ENCODE data around the gene GABRR1.
"Not testable (repeated sequence)": the region's sequence is repeated elsewhere in the genome, so short reads cannot be mapped to it uniquely, and the experiment has no call there.

GABRR1 gene

GRCh38 chr6:89242574-89243330 is 25.6 kb upstream of the GABRR1 start:
- DNase-seq (ENCODE audit: low read depth, low spot score) = no peak
- Histone ChIP-seq H3K27me3 (ENCODE audit: insufficient read depth, insufficient read length) (no peaks in the 10 kb centered on the region), H3K4me1 (ENCODE audit: insufficient read depth, insufficient read length) (no peaks in the 10 kb centered on the region), H3K36me3 (ENCODE audit: insufficient read depth, insufficient read length, low read length) (no peaks in the 10 kb centered on the region), H3K9ac (ENCODE audit: insufficient read length, low read depth) (no peak overlapping the region), H3K9me3 (ENCODE audit: insufficient read depth, low read length) (peaks cover 9% of the 10 kb centered on the region; the same call in 1 of the 2 replicates), H3K4me3 (ENCODE audit: insufficient read length, low read depth) (no peak overlapping the region)
- TF ChIP-seq SUZ12 (IDR thresholded peaks at IDR 0.05; ENCODE audit: extremely low read depth, insufficient read depth, insufficient read length) (no peak), YY1 (IDR thresholded peaks at IDR 0.05; ENCODE audit: insufficient read depth, insufficient read length) (no peak), ZNF274 (IDR thresholded peaks at IDR 0.05; ENCODE audit: low read depth, low read length) (no peak)

- no peaks in the 10 kb centered on the region for H3K27me3 ChIP-seq (ENCODE audit: insufficient read depth, insufficient read length)
- H3K9me3 ChIP-seq (ENCODE audit: insufficient read depth, low read length) = peaks cover 30% of the 10 kb centered on the region; the same call in 1 of the 2 replicates
- no peak overlapping the region for H3K9ac ChIP-seq (ENCODE audit: insufficient read length, low read depth)
- H3K4me1 ChIP-seq (ENCODE audit: insufficient read depth, insufficient read length) = no peaks in the 10 kb centered on the region
- H3K36me3 ChIP-seq (ENCODE audit: insufficient read depth, insufficient read length, low read length) = no peaks in the 10 kb centered on the region
- no peak overlapping the region for H3K4me3 ChIP-seq (ENCODE audit: insufficient read length, low read depth)
- no peak for TF ChIP-seq YY1 (IDR thresholded peaks at IDR 0.05; ENCODE audit: insufficient read depth, insufficient read length)
- no peak for TF ChIP-seq SUZ12 (IDR thresholded peaks at IDR 0.05; ENCODE audit: extremely low read depth, insufficient read depth, insufficient read length)
- no peak for TF ChIP-seq ZNF274 (IDR thresholded peaks at IDR 0.05; ENCODE audit: low read depth, low read length)
- no peak for DNase-seq (ENCODE audit: low read depth, low spot score)
These were observed 22.2 kb upstream of the GABRR1 start for GRCh38 chr6:89239338-89239737.

GRCh38 chr6:89237158-89237557 is 20.0 kb upstream of the GABRR1 start:
- Histone ChIP-seq H3K4me3 (ENCODE audit: insufficient read length, low read depth) (no peak overlapping the region), H3K36me3 (ENCODE audit: insufficient read depth, insufficient read length, low read length) (no peaks in the 10 kb centered on the region), H3K4me1 (ENCODE audit: insufficient read depth, insufficient read length) (no peaks in the 10 kb centered on the region), H3K9me3 (ENCODE audit: insufficient read depth, low read length) (peaks cover 33% of the 10 kb centered on the region; the same call in 1 of the 2 replicates), H3K9ac (ENCODE audit: insufficient read length, low read depth) (no peak overlapping the region), H3K27me3 (ENCODE audit: insufficient read depth, insufficient read length) (no peaks in the 10 kb centered on the region)
- no peak for TF ChIP-seq SUZ12 (IDR thresholded peaks at IDR 0.05; ENCODE audit: extremely low read depth, insufficient read depth, insufficient read length)
- no peak for TF ChIP-seq YY1 (IDR thresholded peaks at IDR 0.05; ENCODE audit: insufficient read depth, insufficient read length)
- no peak for TF ChIP-seq ZNF274 (IDR thresholded peaks at IDR 0.05; ENCODE audit: low read depth, low read length)
- no peak for DNase-seq (ENCODE audit: low read depth, low spot score)

- H3K4me1 ChIP-seq (ENCODE audit: insufficient read depth, insufficient read length); H3K27me3 ChIP-seq (ENCODE audit: insufficient read depth, insufficient read length); H3K4me3 ChIP-seq (ENCODE audit: insufficient read length, low read depth); H3K9ac ChIP-seq (ENCODE audit: insufficient read length, low read depth); DNase-seq (ENCODE audit: low read depth, low spot score); H3K36me3 ChIP-seq (ENCODE audit: insufficient read depth, insufficient read length, low read length): not testable (repeated sequence)
- peaks cover 39% of the 10 kb centered on the region; the same call in 1 of the 2 replicates for H3K9me3 ChIP-seq (ENCODE audit: insufficient read depth, low read length)
These were observed 16.4 kb upstream of the GABRR1 start for GRCh38 chr6:89233605-89234004.

GRCh38 chr6:89222712-89223039 is 5.5 kb upstream of the GABRR1 start:
- Histone ChIP-seq H3K9me3 (ENCODE audit: insufficient read depth, low read length) (no peaks in the 10 kb centered on the region), H3K9ac (ENCODE audit: insufficient read length, low read depth) (no peak overlapping the region), H3K4me1 (ENCODE audit: insufficient read depth, insufficient read length) (no peaks in the 10 kb centered on the region), H3K27me3 (ENCODE audit: insufficient read depth, insufficient read length) (no peaks in the 10 kb centered on the region), H3K4me3 (ENCODE audit: insufficient read length, low read depth) (no peak overlapping the region), H3K36me3 (ENCODE audit: insufficient read depth, insufficient read length, low read length) (no peaks in the 10 kb centered on the region)
- TF ChIP-seq SUZ12 (IDR thresholded peaks at IDR 0.05; ENCODE audit: extremely low read depth, insufficient read depth, insufficient read length) = no peak
- TF ChIP-seq YY1 (IDR thresholded peaks at IDR 0.05; ENCODE audit: insufficient read depth, insufficient read length) = no peak
- no peak for TF ChIP-seq ZNF274 (IDR thresholded peaks at IDR 0.05; ENCODE audit: low read depth, low read length)
- DNase-seq (ENCODE audit: low read depth, low spot score) = no peak

- H3K27me3 ChIP-seq (ENCODE audit: insufficient read depth, insufficient read length) = no peaks in the 10 kb centered on the region
- H3K9me3 ChIP-seq (ENCODE audit: insufficient read depth, low read length) = no peaks in the 10 kb centered on the region
- H3K9ac ChIP-seq (ENCODE audit: insufficient read length, low read depth) = no peak overlapping the region
- DNase-seq (ENCODE audit: low read depth, low spot score) = no peak
- no peak for TF ChIP-seq ZNF274 (IDR thresholded peaks at IDR 0.05; ENCODE audit: low read depth, low read length)
- TF ChIP-seq YY1 (IDR thresholded peaks at IDR 0.05; ENCODE audit: insufficient read depth, insufficient read length) = no peak
- TF ChIP-seq SUZ12 (IDR thresholded peaks at IDR 0.05; ENCODE audit: extremely low read depth, insufficient read depth, insufficient read length) = no peak
- H3K4me1 ChIP-seq (ENCODE audit: insufficient read depth, insufficient read length) = no peaks in the 10 kb centered on the region
- no peaks in the 10 kb centered on the region for H3K36me3 ChIP-seq (ENCODE audit: insufficient read depth, insufficient read length, low read length)
- no peak overlapping the region for H3K4me3 ChIP-seq (ENCODE audit: insufficient read length, low read depth)
These were observed 5.0 kb upstream of the GABRR1 start for GRCh38 chr6:89221971-89222711.

- Histone ChIP-seq H3K27me3 (ENCODE audit: insufficient read depth, insufficient read length) (no peaks in the 10 kb centered on the region), H3K9me3 (ENCODE audit: insufficient read depth, low read length) (no peaks in the 10 kb centered on the region), H3K9ac (ENCODE audit: insufficient read length, low read depth) (no peak overlapping the region), H3K4me3 (ENCODE audit: insufficient read length, low read depth) (no peak overlapping the region), H3K4me1 (ENCODE audit: insufficient read depth, insufficient read length) (no peaks in the 10 kb centered on the region), H3K36me3 (ENCODE audit: insufficient read depth, insufficient read length, low read length) (no peaks in the 10 kb centered on the region)
- TF ChIP-seq SUZ12 (IDR thresholded peaks at IDR 0.05; ENCODE audit: extremely low read depth, insufficient read depth, insufficient read length) (no peak), ZNF274 (IDR thresholded peaks at IDR 0.05; ENCODE audit: low read depth, low read length) (no peak), YY1 (IDR thresholded peaks at IDR 0.05; ENCODE audit: insufficient read depth, insufficient read length) (no peak)
- DNase-seq (ENCODE audit: low read depth, low spot score) = no peak
These were observed 4.0 kb upstream of the GABRR1 start for GRCh38 chr6:89221129-89221528.

Measured in NT2/D1 (cell line).